SU-DHL-6 (cell line): ENCODE measurements around the gene SCAMP2.
A peak's percentile ranks its signal among the peaks of the same experiment; 100 is the strongest.
"Not testable (repeated sequence)": the region's sequence is repeated elsewhere in the genome, so short reads cannot be mapped to it uniquely, and the experiment has no call there.

Source experiments
- H2AFZ ChIP-seq: fragments of 200-600 bp; sonication (generic); 2 replicates; pipeline ENCODE4 v1.6.1; 2014; ENCODE audit warnings: low read depth, mild to moderate bottlenecking, moderate library complexity, mixed read lengths, antibody characterized with exemption, low read length; ENCODE audit not compliant: severe bottlenecking
- H3F3A ChIP-seq: fragments of 200-600 bp; shearing (Covaris generic); 2 replicates; pipeline ENCODE4 v1.6.0; 2016; ENCODE audit warnings: antibody characterized with exemption, mild to moderate bottlenecking; ENCODE audit not compliant: insufficient read depth
- H3K27ac ChIP-seq: fragments of 200-600 bp; sonication (generic); 2 replicates; pipeline ENCODE4 v1.5.1; 2016; ENCODE audit warnings: low read depth, mild to moderate bottlenecking, low read length, moderate library complexity, mixed read lengths
- H3K27me3 ChIP-seq: fragments of 200-600 bp; sonication (generic), shearing (Covaris generic); 2 replicates; pipeline ENCODE4 v1.6.0; 2014; ENCODE audit warnings: mild to moderate bottlenecking, low read length
- H3K36me3 ChIP-seq: fragments of 200-600 bp; sonication (generic); 2 replicates; pipeline ENCODE4 v1.6.1; 2014; ENCODE audit warnings: mild to moderate bottlenecking, low read length, mixed read lengths
- H3K4me2 ChIP-seq: fragments of 300-600, 200-600 bp; shearing (Covaris generic), sonication (generic); 2 replicates; pipeline ENCODE4 v1.6.0; 2014; ENCODE audit warnings: low read length, low read depth, mild to moderate bottlenecking; ENCODE audit not compliant: poor library complexity, severe bottlenecking
- H3K4me3 ChIP-seq: fragments of 200-600 bp; sonication (generic); 2 replicates; pipeline ENCODE4 v1.5.1; 2014; ENCODE audit warnings: antibody characterized with exemption, low read length, mild to moderate bottlenecking, mixed read lengths; ENCODE audit not compliant: insufficient read depth, poor library complexity, severe bottlenecking
- H3K79me2 ChIP-seq: fragments of 200-600 bp; sonication (generic); 2 replicates; pipeline ENCODE4 v1.6.1; 2014; ENCODE audit warnings: mild to moderate bottlenecking, low read length, moderate library complexity; ENCODE audit not compliant: insufficient read depth
- H3K9ac ChIP-seq: fragments of 200-600 bp; sonication (generic); 2 replicates; pipeline ENCODE4 v1.7.0; 2014; ENCODE audit warnings: mild to moderate bottlenecking, low read length
- H3K9me2 ChIP-seq: fragments of 200-600 bp; sonication (generic); replicated peaks from 2 replicates; pipeline ENCODE4 v1.6.1; 2014; ENCODE audit warnings: low read length; ENCODE audit not compliant: insufficient read depth
- H3K9me3 ChIP-seq: fragments of 200-600 bp; sonication (generic); 2 replicates; pipeline ENCODE4 v1.6.1; 2014; ENCODE audit warnings: low read length, mixed read lengths; ENCODE audit not compliant: insufficient read depth
- H4K20me1 ChIP-seq: fragments of 200-600 bp; sonication (generic); 2 replicates; pipeline ENCODE4 v1.6.1; 2014; ENCODE audit warnings: low read depth, mild to moderate bottlenecking, antibody characterized with exemption, low read length, moderate library complexity, mixed read lengths
- EZH2phosphoT487 ChIP-seq: fragments of 200-600 bp; sonication (generic), shearing (Covaris generic); conservative IDR thresholded peaks from 2 replicates; pipeline ENCODE4 v1.6.1; 2018; ENCODE audit warnings: mild to moderate bottlenecking, antibody characterized with exemption, low read length, moderate library complexity, mixed read lengths
- TF ChIP-seq, protein P1 (sequence below): fragments of 200-600 bp; sonication (generic); IDR thresholded peaks from one replicate; pipeline ENCODE4 v1.5.1; 2017; ENCODE audit warnings: antibody characterized with exemption, mild to moderate bottlenecking, low read length, moderate library complexity; ENCODE audit not compliant: insufficient read depth, poor library complexity, severe bottlenecking

SCAMP2 gene

DNA sequence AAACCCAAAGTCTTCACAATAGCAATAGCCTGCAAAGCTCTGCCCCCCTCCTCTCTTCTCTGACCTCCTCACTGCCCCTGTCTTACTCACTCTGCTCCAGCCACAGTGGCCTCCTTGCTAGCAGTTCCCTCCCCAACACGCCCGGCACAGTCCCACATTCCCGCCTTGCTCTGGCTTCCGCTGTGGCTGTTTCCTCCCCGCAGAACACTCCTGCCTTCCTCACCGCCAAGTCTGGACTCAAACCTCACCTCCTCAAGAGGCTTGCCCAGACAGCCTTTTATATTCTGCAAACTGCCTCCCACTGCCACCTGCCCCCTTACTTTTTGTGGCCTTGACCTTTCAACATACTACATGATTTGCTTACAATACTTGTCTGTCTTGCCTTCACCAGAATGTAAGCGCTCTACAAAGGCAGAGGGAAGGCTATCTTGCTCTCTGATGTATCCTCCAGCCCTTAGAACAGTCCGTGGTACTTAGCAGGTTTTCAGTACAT lies 16.3 kb upstream of the SCAMP2 start:
- no peaks in the 10 kb centered on the region for H3K36me3 ChIP-seq
- H3K9ac ChIP-seq, result peak overlapping the region; percentile 75
- H3K4me2 ChIP-seq, result peak overlapping the region; percentile 79
- no peaks in the 10 kb centered on the region for H3F3A ChIP-seq
- H3K9me2 ChIP-seq, result no peaks in the 10 kb centered on the region
- no peaks in the 10 kb centered on the region for H4K20me1 ChIP-seq
- H3K79me2 ChIP-seq, result peaks cover 4% of the 10 kb centered on the region; the same call in 1 of the 2 replicates
- H3K9me3 ChIP-seq, result no peaks in the 10 kb centered on the region
- no peak overlapping the region; the same call in 1 of the 2 replicates for H3K27ac ChIP-seq
- peak overlapping the region; percentile 88 for H2AFZ ChIP-seq
- no peaks in the 10 kb centered on the region for H3K27me3 ChIP-seq
- TF ChIP-seq, protein P1, sequence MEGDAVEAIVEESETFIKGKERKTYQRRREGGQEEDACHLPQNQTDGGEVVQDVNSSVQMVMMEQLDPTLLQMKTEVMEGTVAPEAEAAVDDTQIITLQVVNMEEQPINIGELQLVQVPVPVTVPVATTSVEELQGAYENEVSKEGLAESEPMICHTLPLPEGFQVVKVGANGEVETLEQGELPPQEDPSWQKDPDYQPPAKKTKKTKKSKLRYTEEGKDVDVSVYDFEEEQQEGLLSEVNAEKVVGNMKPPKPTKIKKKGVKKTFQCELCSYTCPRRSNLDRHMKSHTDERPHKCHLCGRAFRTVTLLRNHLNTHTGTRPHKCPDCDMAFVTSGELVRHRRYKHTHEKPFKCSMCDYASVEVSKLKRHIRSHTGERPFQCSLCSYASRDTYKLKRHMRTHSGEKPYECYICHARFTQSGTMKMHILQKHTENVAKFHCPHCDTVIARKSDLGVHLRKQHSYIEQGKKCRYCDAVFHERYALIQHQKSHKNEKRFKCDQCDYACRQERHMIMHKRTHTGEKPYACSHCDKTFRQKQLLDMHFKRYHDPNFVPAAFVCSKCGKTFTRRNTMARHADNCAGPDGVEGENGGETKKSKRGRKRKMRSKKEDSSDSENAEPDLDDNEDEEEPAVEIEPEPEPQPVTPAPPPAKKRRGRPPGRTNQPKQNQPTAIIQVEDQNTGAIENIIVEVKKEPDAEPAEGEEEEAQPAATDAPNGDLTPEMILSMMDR, result no peak
- no peak for TF ChIP-seq EZH2phosphoT487
- peak overlapping the region; percentile 73 for H3K4me3 ChIP-seq

DNA sequence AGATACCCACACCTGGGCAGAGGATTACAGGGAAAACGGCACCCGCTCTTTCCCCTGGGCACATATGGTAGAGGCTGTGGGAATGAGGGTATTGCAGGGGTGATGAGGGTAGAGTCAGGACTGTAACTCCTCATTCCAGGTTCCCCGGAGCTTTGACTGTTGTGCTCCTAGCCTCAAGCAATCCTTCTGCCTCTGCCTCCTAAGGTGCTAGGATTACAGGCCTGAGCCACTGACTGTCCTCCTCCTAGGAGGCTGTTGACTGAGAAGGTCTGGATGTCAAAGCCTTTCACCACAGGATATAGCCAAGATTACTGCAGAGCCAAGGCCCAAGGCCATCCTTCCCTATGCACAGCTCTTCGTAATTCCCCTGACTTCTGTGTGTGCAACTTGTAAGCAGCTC lies 15.6 kb upstream of the SCAMP2 start:
- H3F3A ChIP-seq, result no peaks in the 10 kb centered on the region
- H3K9ac ChIP-seq, result peak overlapping the region; percentile 75
- no peak overlapping the region for H3K4me3 ChIP-seq
- peak overlapping the region; percentile 79 for H3K4me2 ChIP-seq
- H4K20me1 ChIP-seq, result no peaks in the 10 kb centered on the region
- no peak overlapping the region for H2AFZ ChIP-seq
- no peaks in the 10 kb centered on the region for H3K9me3 ChIP-seq
- no peaks in the 10 kb centered on the region for H3K9me2 ChIP-seq
- H3K27ac ChIP-seq, result no peak overlapping the region
- TF ChIP-seq, protein P1, result no peak
- TF ChIP-seq EZH2phosphoT487, result no peak
- no peaks in the 10 kb centered on the region for H3K36me3 ChIP-seq
- H3K27me3 ChIP-seq, result no peaks in the 10 kb centered on the region
- peaks cover 4% of the 10 kb centered on the region; the same call in 1 of the 2 replicates for H3K79me2 ChIP-seq

DNA sequence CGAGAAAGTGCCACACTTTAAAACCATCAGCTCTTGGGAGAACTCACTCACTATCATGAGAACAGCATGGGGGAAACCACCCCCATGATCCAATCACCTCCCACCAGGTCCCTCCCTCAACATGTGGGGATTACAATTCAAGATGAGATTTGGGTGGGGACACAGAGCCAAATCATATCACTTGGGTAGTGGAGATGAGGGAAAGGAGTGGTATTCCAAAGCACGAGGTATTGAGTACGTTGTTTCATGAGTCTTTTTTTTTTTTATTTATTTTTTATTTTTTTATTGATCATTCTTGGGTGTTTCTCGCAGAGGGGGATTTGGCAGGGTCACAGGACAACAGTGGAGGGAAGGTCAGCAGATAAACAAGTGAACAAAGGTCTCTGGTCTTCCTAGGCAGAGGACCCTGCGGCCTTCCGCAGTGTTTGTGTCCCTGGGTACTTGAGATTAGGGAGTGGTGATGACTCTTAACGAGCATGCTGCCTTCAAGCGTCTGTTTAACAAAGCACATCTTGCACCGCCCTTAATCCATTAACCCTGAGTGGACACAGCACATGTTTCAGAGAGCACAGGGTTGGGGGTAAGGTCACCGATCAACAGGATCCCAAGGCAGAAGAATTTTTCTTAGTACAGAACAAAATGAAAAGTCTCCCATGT lies 14.5 kb upstream of the SCAMP2 start:
- H3K9me2 ChIP-seq, H3K9ac ChIP-seq, H3K9me3 ChIP-seq, H3K36me3 ChIP-seq, H3K4me2 ChIP-seq, H3F3A ChIP-seq, H4K20me1 ChIP-seq, H3K4me3 ChIP-seq, H3K79me2 ChIP-seq, H3K27ac ChIP-seq, H2AFZ ChIP-seq, H3K27me3 ChIP-seq: not testable (repeated sequence)

DNA sequence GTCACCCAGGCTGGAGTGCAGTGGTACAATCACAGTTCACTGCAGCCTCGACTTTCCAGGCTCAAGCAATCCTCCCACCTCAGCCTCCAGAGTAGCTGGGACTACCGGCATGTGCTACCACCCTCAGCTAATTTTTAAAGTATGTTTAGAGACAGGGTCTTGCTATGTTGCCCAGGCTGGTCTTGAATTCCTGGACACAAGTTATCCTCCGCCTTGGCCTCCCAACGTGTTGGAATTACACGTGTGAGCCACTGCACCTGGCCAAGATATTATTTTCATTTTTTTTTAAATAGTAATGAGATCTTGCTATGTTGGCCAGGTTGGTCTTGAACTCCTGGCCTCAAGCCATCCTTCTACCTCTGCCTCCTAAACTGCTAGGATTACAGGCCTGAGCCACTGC lies 12.3 kb upstream of the SCAMP2 start:
- Histone ChIP-seq H3K27me3 (no peaks in the 10 kb centered on the region), H3K79me2 (peaks cover 3% of the 10 kb centered on the region; the same call in 1 of the 2 replicates), H3K9ac (no peak overlapping the region), H3K4me3 (no peak overlapping the region), H2AFZ (no peak overlapping the region), H3K27ac (no peak overlapping the region), H3K4me2 (no peak overlapping the region), H3K9me3 (peaks cover 16% of the 10 kb centered on the region), H3F3A (no peaks in the 10 kb centered on the region), H4K20me1 (no peaks in the 10 kb centered on the region), H3K36me3 (no peaks in the 10 kb centered on the region), H3K9me2 (no peaks in the 10 kb centered on the region)
- TF ChIP-seq EZH2phosphoT487, result no peak
- TF ChIP-seq, protein P1, result no peak
